Activated CD8-positive, alpha-beta T cell treated with anti-CD3 and anti-CD28 coated beads, Interleukin-2, amount 10 ng/mL, durations not matched to agents 7 days and 5 days (primary cell): ENCODE data around the gene PIAS2. TPM values are rescaled to one million over a fixed set of nuclear protein-coding genes. Genes with fewer than 3 reads are reported as not detected.

ENCODE experiments used
- ATAC-seq: fragments of 150-1000 bp; cut with Tn5 transposase; one replicate; pipeline ENCODE4 v1.10.0; 2021; ENCODE audit warnings: moderate library complexity
- CTCF ChIA-PET: fragments of 350-600 bp; sonication (Branson Sonifier 250); formaldehyde crosslinking; loops from one replicate; lab custom pipeline; 2021; ENCODE audit warnings: antibody characterized with exemption; lab: Charles Lee
- POLR2A ChIA-PET: fragments of 350-600 bp; sonication (Branson Sonifier 250); formaldehyde crosslinking; loops from one replicate; lab custom pipeline; 2021; ENCODE audit warnings: antibody characterized with exemption; lab: Charles Lee
- DNase-seq: peaks from one replicate; pipeline ENCODE4 v3.0.0-alpha.2; 2020
- H3K27ac Mint-ChIP-seq: one replicate; pipeline ENCODE4 v1.8.0; 2021; ENCODE audit warnings: mild to moderate bottlenecking, mixed read lengths
- H3K27me3 Mint-ChIP-seq: one replicate; pipeline ENCODE4 v1.8.0; 2021; ENCODE audit warnings: low read depth, mixed read lengths
- H3K36me3 Mint-ChIP-seq: one replicate; pipeline ENCODE4 v1.8.0; 2021; ENCODE audit warnings: low read depth, mixed read lengths
- H3K4me1 Mint-ChIP-seq: one replicate; pipeline ENCODE4 v1.8.0; 2021; ENCODE audit warnings: low read depth, mixed read lengths
- H3K4me3 Mint-ChIP-seq: one replicate; pipeline ENCODE4 v1.8.0; 2021; ENCODE audit warnings: mild to moderate bottlenecking, mixed read lengths
- H3K9me3 Mint-ChIP-seq: one replicate; pipeline ENCODE4 v1.8.0; 2022; ENCODE audit warnings: mixed read lengths; ENCODE audit not compliant: insufficient read depth
- total RNA-seq, 2 experiments: library from RNA; stranded (reverse); gene quantifications; one replicate each; pipeline ENCODE4 v1.2.3, GENCODE V29; 2021

Gene PIAS2
- total RNA-seq, 2 experiments from 2014 or later = 25.7 to 26.0 TPM

DNA sequence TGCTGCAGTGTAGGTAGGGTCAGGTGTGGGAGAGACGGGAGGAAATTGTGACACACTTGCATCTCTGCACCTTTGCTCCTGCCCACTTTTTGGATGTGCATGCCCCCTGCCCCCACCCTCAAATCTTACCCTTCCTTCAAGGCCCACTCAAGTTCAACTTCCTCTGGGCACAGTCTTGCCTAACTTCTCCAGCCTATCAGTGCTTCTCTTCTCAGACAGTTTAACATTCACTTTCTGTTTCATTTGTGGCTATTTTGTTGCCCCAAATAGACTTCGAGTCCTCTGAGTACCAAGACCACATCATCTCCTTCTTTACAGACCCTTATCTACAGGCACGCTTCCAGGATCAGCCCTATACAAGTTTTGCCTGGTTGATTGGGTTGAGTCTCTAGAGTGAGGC, 163.1 kb downstream of the PIAS2 start:
- ChIA-PET CTCF (no interaction called here), POLR2A (no interaction called here)
- Mint-ChIP-seq H3K27ac (no peak overlapping the region), H3K27me3 (peaks cover 51% of the 10 kb centered on the region), H3K4me3 (no peak overlapping the region), H3K4me1 (peaks cover 34% of the 10 kb centered on the region), H3K9me3 (no peaks in the 10 kb centered on the region), H3K36me3 (no peaks in the 10 kb centered on the region)
- DNase-seq (no peak), ATAC-seq (peak; percentile 36)

Other genes starting within 250 kb of the PIAS2 start
- not detected for gene ST8SIA5, start 160.5 kb downstream of the PIAS2 start, total RNA-seq
- under 1 TPM; 0.34 to 0.76 TPM for gene KATNAL2, start 95 bp upstream of the PIAS2 start, total RNA-seq
- gene ELOA2, start 118.1 kb upstream of the PIAS2 start, total RNA-seq = not detected
- gene HDHD2, start 233.0 kb upstream of the PIAS2 start, total RNA-seq = 10 to 100 TPM; 31.9 to 38.3 TPM